ENCODE results near the gene NAT16. TPM values are rescaled to one million over a fixed set of nuclear protein-coding genes. Genes with fewer than 3 reads are reported as not detected.

The NAT16 gene
- total and polyA plus RNA-seq, 9 of the 15 experiments (the other 6 are each of a cell fraction or from before 2014, with no cell fraction given): 0.04 TPM; not detected in 8

DNA sequence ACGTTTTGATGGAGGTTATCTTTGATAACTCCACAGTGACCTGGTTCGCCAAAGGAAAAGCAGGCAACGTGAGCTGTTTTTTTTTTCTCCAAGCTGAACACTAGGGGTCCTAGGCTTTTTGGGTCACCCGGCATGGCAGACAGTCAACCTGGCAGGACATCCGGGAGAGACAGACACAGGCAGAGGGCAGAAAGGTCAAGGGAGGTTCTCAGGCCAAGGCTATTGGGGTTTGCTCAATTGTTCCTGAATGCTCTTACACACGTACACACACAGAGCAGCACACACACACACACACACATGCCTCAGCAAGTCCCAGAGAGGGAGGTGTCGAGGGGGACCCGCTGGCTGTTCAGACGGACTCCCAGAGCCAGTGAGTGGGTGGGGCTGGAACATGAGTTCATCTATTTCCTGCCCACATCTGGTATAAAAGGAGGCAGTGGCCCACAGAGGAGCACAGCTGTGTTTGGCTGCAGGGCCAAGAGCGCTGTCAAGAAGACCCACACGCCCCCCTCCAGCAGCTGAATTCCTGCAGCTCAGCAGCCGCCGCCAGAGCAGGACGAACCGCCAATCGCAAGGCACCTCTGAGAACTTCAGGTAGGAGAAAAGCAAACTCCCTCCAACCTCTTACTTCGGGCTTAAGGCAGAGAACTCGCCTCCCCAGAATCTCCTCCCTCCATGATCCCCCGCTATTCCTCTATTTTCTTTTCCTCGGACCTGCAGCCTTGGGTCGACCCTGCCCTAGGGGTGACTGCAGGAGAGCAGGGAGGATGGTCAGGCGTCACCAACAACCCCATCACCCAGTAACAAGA lies 53.2 kb downstream of the NAT16 start, which contains the start of gene SERPINE1 (continued):
- TF ChIP-seq, protein P1, sequence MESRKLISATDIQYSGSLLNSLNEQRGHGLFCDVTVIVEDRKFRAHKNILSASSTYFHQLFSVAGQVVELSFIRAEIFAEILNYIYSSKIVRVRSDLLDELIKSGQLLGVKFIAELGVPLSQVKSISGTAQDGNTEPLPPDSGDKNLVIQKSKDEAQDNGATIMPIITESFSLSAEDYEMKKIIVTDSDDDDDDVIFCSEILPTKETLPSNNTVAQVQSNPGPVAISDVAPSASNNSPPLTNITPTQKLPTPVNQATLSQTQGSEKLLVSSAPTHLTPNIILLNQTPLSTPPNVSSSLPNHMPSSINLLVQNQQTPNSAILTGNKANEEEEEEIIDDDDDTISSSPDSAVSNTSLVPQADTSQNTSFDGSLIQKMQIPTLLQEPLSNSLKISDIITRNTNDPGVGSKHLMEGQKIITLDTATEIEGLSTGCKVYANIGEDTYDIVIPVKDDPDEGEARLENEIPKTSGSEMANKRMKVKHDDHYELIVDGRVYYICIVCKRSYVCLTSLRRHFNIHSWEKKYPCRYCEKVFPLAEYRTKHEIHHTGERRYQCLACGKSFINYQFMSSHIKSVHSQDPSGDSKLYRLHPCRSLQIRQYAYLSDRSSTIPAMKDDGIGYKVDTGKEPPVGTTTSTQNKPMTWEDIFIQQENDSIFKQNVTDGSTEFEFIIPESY (CRISPR knock-in tag; IDR thresholded peaks at IDR 0.05): 0 out of 2 replicates have a peak, but pooled peaks have one; percentile 8
- TF ChIP-seq NR1H2 (CRISPR knock-in tag; IDR thresholded peaks at IDR 0.05) (no peak), ZNF764 (CRISPR knock-in tag; IDR thresholded peaks at IDR 0.05; ENCODE audit: low read depth) (no peak), TRIM28 (IDR thresholded peaks at IDR 0.05) (no peak), ZNF134 (CRISPR knock-in tag; conservative IDR thresholded peaks at IDR 0.05) (no peak), ZKSCAN1 (IDR thresholded peaks at IDR 0.05; ENCODE audit: low read depth, low read length) (no peak), ZNF384 (IDR thresholded peaks at IDR 0.05; ENCODE audit: low read depth, low read length) (no peak), SRSF1 (IDR thresholded peaks at IDR 0.05; ENCODE audit: low read depth, low read length) (no peak), ZKSCAN8 (CRISPR knock-in tag; IDR thresholded peaks at IDR 0.05) (peak; percentile 52; the same call in 1 of the 2 replicates), PHF20 (IDR thresholded peaks at IDR 0.05; ENCODE audit: partially characterized antibody) (peak; percentile 29), RFX1 (IDR thresholded peaks at IDR 0.05) (no peak), FUS (optimal IDR thresholded peaks at IDR 0.05; ENCODE audit: low read depth, low read length) (no peak), MYBL2 (IDR thresholded peaks at IDR 0.05; ENCODE audit: low read depth) (no peak), MYBL2 (CRISPR knock-in tag; IDR thresholded peaks at IDR 0.05; ENCODE audit: borderline replicate concordance) (no peak), ZZZ3 (IDR thresholded peaks at IDR 0.05) (no peak), KLF16 (IDR thresholded peaks at IDR 0.05) (no peak), KDM1A (IDR thresholded peaks at IDR 0.05) (no peak)
- TF ChIP-seq, protein P2, sequence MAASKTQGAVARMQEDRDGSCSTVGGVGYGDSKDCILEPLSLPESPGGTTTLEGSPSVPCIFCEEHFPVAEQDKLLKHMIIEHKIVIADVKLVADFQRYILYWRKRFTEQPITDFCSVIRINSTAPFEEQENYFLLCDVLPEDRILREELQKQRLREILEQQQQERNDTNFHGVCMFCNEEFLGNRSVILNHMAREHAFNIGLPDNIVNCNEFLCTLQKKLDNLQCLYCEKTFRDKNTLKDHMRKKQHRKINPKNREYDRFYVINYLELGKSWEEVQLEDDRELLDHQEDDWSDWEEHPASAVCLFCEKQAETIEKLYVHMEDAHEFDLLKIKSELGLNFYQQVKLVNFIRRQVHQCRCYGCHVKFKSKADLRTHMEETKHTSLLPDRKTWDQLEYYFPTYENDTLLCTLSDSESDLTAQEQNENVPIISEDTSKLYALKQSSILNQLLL (CRISPR knock-in tag; IDR thresholded peaks at IDR 0.05; ENCODE audit: borderline replicate concordance): no peak
- TF ChIP-seq, protein P3, sequence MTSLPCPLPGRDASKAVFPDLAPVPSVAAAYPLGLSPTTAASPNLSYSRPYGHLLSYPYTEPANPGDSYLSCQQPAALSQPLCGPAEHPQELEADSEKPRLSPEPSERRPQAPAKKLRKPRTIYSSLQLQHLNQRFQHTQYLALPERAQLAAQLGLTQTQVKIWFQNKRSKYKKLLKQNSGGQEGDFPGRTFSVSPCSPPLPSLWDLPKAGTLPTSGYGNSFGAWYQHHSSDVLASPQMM (CRISPR knock-in tag; IDR thresholded peaks at IDR 0.05): no peak
- TF ChIP-seq, protein P4, sequence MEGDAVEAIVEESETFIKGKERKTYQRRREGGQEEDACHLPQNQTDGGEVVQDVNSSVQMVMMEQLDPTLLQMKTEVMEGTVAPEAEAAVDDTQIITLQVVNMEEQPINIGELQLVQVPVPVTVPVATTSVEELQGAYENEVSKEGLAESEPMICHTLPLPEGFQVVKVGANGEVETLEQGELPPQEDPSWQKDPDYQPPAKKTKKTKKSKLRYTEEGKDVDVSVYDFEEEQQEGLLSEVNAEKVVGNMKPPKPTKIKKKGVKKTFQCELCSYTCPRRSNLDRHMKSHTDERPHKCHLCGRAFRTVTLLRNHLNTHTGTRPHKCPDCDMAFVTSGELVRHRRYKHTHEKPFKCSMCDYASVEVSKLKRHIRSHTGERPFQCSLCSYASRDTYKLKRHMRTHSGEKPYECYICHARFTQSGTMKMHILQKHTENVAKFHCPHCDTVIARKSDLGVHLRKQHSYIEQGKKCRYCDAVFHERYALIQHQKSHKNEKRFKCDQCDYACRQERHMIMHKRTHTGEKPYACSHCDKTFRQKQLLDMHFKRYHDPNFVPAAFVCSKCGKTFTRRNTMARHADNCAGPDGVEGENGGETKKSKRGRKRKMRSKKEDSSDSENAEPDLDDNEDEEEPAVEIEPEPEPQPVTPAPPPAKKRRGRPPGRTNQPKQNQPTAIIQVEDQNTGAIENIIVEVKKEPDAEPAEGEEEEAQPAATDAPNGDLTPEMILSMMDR (IDR thresholded peaks at IDR 0.05 in 2 of 3, conservative IDR thresholded peaks at IDR 0.05 in 1 of 3; ENCODE audit: insufficient read depth in 2 of 3, low read depth in 1 of 3, low read length in 3 of 3): peak; percentile 35 to 58 (median 35)
- TF ChIP-seq, protein P5, sequence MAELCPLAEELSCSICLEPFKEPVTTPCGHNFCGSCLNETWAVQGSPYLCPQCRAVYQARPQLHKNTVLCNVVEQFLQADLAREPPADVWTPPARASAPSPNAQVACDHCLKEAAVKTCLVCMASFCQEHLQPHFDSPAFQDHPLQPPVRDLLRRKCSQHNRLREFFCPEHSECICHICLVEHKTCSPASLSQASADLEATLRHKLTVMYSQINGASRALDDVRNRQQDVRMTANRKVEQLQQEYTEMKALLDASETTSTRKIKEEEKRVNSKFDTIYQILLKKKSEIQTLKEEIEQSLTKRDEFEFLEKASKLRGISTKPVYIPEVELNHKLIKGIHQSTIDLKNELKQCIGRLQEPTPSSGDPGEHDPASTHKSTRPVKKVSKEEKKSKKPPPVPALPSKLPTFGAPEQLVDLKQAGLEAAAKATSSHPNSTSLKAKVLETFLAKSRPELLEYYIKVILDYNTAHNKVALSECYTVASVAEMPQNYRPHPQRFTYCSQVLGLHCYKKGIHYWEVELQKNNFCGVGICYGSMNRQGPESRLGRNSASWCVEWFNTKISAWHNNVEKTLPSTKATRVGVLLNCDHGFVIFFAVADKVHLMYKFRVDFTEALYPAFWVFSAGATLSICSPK (IDR thresholded peaks at IDR 0.05; ENCODE audit: borderline replicate concordance): no peak
